ENCODE measurements around the gene MYH10.

DNA sequence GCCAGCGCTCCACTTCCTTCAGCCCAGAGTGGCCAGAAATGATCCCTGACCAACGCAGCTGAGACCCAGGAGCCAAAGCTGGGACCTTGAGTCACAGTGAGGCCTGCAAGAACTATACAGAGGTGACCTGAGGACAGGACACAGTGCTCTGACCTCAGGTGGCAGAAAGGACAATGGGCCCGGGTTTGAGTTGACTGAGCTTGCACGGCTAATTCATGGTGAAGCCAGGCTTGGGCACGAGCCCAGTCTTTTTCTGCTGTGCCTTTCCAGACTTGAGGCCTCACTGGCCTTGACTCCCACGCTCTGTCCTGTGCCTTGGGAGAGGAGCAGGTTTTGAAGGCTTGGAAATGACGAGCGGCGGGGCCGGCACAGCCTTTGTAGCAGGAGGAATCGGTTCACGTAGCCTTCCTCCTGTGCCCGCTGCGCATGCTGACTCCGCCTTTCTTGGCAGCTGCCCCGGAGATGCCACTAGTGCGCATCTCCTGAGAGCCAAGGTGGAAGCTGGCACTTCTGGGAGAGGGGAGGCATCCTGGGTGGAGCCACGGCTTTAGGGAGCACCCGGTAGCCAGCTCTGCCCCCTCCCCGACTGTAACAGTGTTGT is 160.0 kb downstream of the MYH10 start:
- TF ChIP-seq, protein P1, sequence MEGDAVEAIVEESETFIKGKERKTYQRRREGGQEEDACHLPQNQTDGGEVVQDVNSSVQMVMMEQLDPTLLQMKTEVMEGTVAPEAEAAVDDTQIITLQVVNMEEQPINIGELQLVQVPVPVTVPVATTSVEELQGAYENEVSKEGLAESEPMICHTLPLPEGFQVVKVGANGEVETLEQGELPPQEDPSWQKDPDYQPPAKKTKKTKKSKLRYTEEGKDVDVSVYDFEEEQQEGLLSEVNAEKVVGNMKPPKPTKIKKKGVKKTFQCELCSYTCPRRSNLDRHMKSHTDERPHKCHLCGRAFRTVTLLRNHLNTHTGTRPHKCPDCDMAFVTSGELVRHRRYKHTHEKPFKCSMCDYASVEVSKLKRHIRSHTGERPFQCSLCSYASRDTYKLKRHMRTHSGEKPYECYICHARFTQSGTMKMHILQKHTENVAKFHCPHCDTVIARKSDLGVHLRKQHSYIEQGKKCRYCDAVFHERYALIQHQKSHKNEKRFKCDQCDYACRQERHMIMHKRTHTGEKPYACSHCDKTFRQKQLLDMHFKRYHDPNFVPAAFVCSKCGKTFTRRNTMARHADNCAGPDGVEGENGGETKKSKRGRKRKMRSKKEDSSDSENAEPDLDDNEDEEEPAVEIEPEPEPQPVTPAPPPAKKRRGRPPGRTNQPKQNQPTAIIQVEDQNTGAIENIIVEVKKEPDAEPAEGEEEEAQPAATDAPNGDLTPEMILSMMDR (IDR thresholded peaks at IDR 0.05; ENCODE audit: poor library complexity, severe bottlenecking) = no peak
- TF ChIP-seq POLR2AphosphoS5 (IDR thresholded peaks at IDR 0.05) = no peak
- TF ChIP-seq EZH2 (IDR thresholded peaks at IDR 0.05; ENCODE audit: borderline replicate concordance, insufficient read depth, low read length, poor library complexity, severe bottlenecking) = no peak
- TF ChIP-seq SMC3 (conservative IDR thresholded peaks at IDR 0.05; ENCODE audit: poor library complexity) = no peak

Data from neural cell (in vitro differentiated cells).